IMR-90 (cell line): ENCODE measurements around the gene ZNF836. TPM values are rescaled to one million over a fixed set of nuclear protein-coding genes. Genes with fewer than 3 reads are reported as not detected.
"Not testable (repeated sequence)": the region's sequence is repeated elsewhere in the genome, so short reads cannot be mapped to it uniquely, and the experiment has no call there.

Experiments
- ATAC-seq: fragments of 200-7000 bp; cut with Tn5 transposase; 2 replicates; pipeline ENCODE4 v1.9.1; 2020; ENCODE audit warnings: low read depth, mild to moderate bottlenecking, moderate library complexity
- BruUV-seq: library from RNA; stranded (reverse); fragments of 400-500 nt; replicated peaks from 2 replicates; lab custom pipeline; 2021; lab: Mats Ljungman, UMichigan
- CTCF ChIA-PET: fragments of 300-600 bp; formaldehyde crosslinking; extraction: SDS; loops from one replicate; lab custom pipeline; 2021; ENCODE audit warnings: antibody characterized with exemption; lab: Yijun Ruan, JAX
- POLR2A ChIA-PET: fragments of 300-600 bp; sonication (Branson Sonifier 250); formaldehyde crosslinking; loops from one replicate; lab custom pipeline; 2022; ENCODE audit warnings: antibody characterized with exemption; ENCODE audit not compliant: unreplicated experiment; lab: Charles Lee
- DNase-seq: peaks from one replicate; pipeline ENCODE4 v3.0.0; 2013
- H2AFZ ChIP-seq: replicated peaks from 2 replicates; pipeline ENCODE3; 2013; ENCODE audit warnings: low read length, mild to moderate bottlenecking; ENCODE audit not compliant: poor library complexity
- H2AK5ac ChIP-seq: 2 replicates; pipeline ENCODE4 v1.6.1; 2013; ENCODE audit warnings: low read depth, low read length, inconsistent platforms
- H2AK9ac ChIP-seq: replicated peaks from 2 replicates; pipeline ENCODE3; 2013; ENCODE audit warnings: mild to moderate bottlenecking, low read depth, low read length, moderate library complexity; ENCODE audit not compliant: poor library complexity
- H2BK120ac ChIP-seq: 2 replicates; pipeline ENCODE4 v1.6.1; 2013; ENCODE audit warnings: low read depth, low read length, inconsistent platforms
- H2BK15ac ChIP-seq: 3 replicates; pipeline ENCODE4 v1.6.1; 2013; ENCODE audit warnings: low read depth, low read length, inconsistent platforms
- H2BK20ac ChIP-seq: 2 replicates; pipeline ENCODE4 v1.6.1; 2013; ENCODE audit warnings: low read depth, mild to moderate bottlenecking, inconsistent platforms, low read length, moderate library complexity
- H2BK5ac ChIP-seq: 2 replicates; pipeline ENCODE4 v1.6.1; 2013; ENCODE audit warnings: mild to moderate bottlenecking, low read depth, low read length, inconsistent platforms; ENCODE audit not compliant: poor library complexity, severe bottlenecking
- H3K14ac ChIP-seq: replicated peaks from 2 replicates; pipeline ENCODE4 v1.6.1; 2013; ENCODE audit warnings: low read depth, low read length, inconsistent platforms
- H3K18ac ChIP-seq: 2 replicates; pipeline ENCODE4 v1.6.1; 2013; ENCODE audit warnings: low read depth, low read length, control low read depth
- H3K23ac ChIP-seq: 2 replicates; pipeline ENCODE4 v1.6.1; 2013; ENCODE audit warnings: low read depth, low read length, inconsistent platforms
- H3K27ac ChIP-seq: 2 replicates; pipeline ENCODE4 v1.5.1; 2013; ENCODE audit warnings: mild to moderate bottlenecking, control low read depth, low read length; ENCODE audit not compliant: insufficient read depth
- H3K27me3 ChIP-seq: 2 replicates; pipeline ENCODE4 v1.6.1; 2013; ENCODE audit warnings: low read length; ENCODE audit not compliant: control insufficient read depth, insufficient read depth
- H3K36me3 ChIP-seq: 2 replicates; pipeline ENCODE4 v1.6.1; 2013; ENCODE audit warnings: low read length, mixed read lengths; ENCODE audit not compliant: control insufficient read depth, insufficient read depth
- H3K4ac ChIP-seq: 2 replicates; pipeline ENCODE4 v1.6.1; 2013; ENCODE audit warnings: low read depth, low read length, inconsistent platforms
- H3K4me1 ChIP-seq: 2 replicates; pipeline ENCODE4 v1.6.1; 2013; ENCODE audit warnings: low read length, mixed read lengths; ENCODE audit not compliant: control insufficient read depth, insufficient read depth
- H3K4me2 ChIP-seq: 2 replicates; pipeline ENCODE4 v1.6.1; 2013; ENCODE audit warnings: low read depth, mild to moderate bottlenecking, control low read depth, low read length, moderate library complexity
- H3K4me3 ChIP-seq: 2 replicates; pipeline ENCODE4 v1.5.1; 2013; ENCODE audit warnings: low read depth, mild to moderate bottlenecking, control low read depth, low read length, moderate library complexity; ENCODE audit not compliant: insufficient read depth
- H3K56ac ChIP-seq: 2 replicates; pipeline ENCODE4 v1.6.1; 2013; ENCODE audit warnings: low read length, inconsistent platforms; ENCODE audit not compliant: insufficient read depth; ENCODE audit errors: extremely low read depth
- H3K79me1 ChIP-seq, 2 experiments: 2 replicates each; pipeline ENCODE4 v1.6.1; 2013; ENCODE audit warnings: low read length in 2 of 2, inconsistent platforms in 1 of 2, low read depth in 1 of 2
- H3K9ac ChIP-seq: 2 replicates; pipeline ENCODE4 v1.6.1; 2013; ENCODE audit warnings: low read depth, low read length, control low read depth
- H3K9me1 ChIP-seq: 2 replicates; pipeline ENCODE4 v1.6.1; 2013; ENCODE audit warnings: low read length, inconsistent platforms; ENCODE audit not compliant: insufficient read depth
- H3K9me3 ChIP-seq: 2 replicates; pipeline ENCODE4 v1.6.1; 2013; ENCODE audit warnings: low read length; ENCODE audit not compliant: control insufficient read depth, insufficient read depth
- H4K20me1 ChIP-seq: 2 replicates; pipeline ENCODE4 v1.6.1; 2013; ENCODE audit warnings: low read length, inconsistent platforms; ENCODE audit not compliant: insufficient read depth
- H4K5ac ChIP-seq: 2 replicates; pipeline ENCODE4 v1.6.1; 2013; ENCODE audit warnings: mild to moderate bottlenecking, low read depth, low read length, control low read depth
- H4K8ac ChIP-seq, 2 experiments: 2 replicates each; pipeline ENCODE4 v1.6.1; 2013; ENCODE audit warnings: low read depth in 2 of 2, low read length in 2 of 2, control low read depth in 1 of 2, inconsistent platforms in 1 of 2
- H4K91ac ChIP-seq: 2 replicates; pipeline ENCODE4 v1.6.1; 2013; ENCODE audit warnings: low read depth, low read length, inconsistent platforms; ENCODE audit not compliant: insufficient read depth
- WGBS, 2 experiments: methylation state at CpG; one replicate each; pipeline versions ENCODE4 v1.1.5 to v1.1.7; 2013; ENCODE audit warnings: missing lambda C conversion rate in 2 of 2; ENCODE audit not compliant: insufficient read length in 1 of 2; ENCODE audit errors: extremely low coverage in 2 of 2; 5-methylcytosine and 5-hydroxymethylcytosine counted together
- dilution Hi-C: fragments of 300-500 bp; cut with HindIII; formaldehyde crosslinking; loops from one replicate; pipeline ENCODE4 v1.14.3; 2018; ENCODE audit warnings: low sequenced_read_pairs; ENCODE audit not compliant: unreplicated experiment
- in situ Hi-C: fragments of 300-500 bp; cut with MboI; formaldehyde crosslinking; loops from 3 replicates; pipeline ENCODE4 v1.14.3; 2019; ENCODE audit warnings: low sequenced_read_pairs, inconsistent platforms, mixed read lengths
- intact Hi-C: fragments of 100-400 bp; cut with micrococcal nuclease; formaldehyde crosslinking; loops from 2 replicates; pipeline ENCODE4 v1.10.0; 2022
- polyA plus RNA-seq, 3 experiments: library from polyadenylated mRNA; depleted of rRNA; stranded (reverse); fragments of >200 nt; gene quantifications; 2 replicates each; pipeline ENCODE4 v1.2.3, GENCODE V29; 2012; ENCODE audit warnings: low replicate concordance in 1 of 3
- total RNA-seq: library from RNA; depleted of rRNA; stranded (reverse); fragments of >200 nt; gene quantifications from 2 replicates; pipeline ENCODE4 v1.2.3, GENCODE V29; 2012

ZNF836 gene
- total and polyA plus RNA-seq, 2 of the 4 experiments (the other 2 are of a cell fraction): 1.1 to 4.1 TPM

- H3K23ac ChIP-seq: peak overlapping the region; percentile 84; the same call in 1 of the 2 replicates
- H3K4me2 ChIP-seq, intact Hi-C loops, CTCF ChIA-PET, H3K9me3 ChIP-seq, BruUV-seq, DNase-seq, H2AFZ ChIP-seq, H3K18ac ChIP-seq, H3K9ac ChIP-seq, in situ Hi-C loops, H4K5ac ChIP-seq, H3K4me3 ChIP-seq, H3K27me3 ChIP-seq, H3K56ac ChIP-seq, POLR2A ChIA-PET, dilution Hi-C loops, ATAC-seq: not testable (repeated sequence)
- peak overlapping the region; percentile 85; the same call in 1 of the 2 replicates for H3K4ac ChIP-seq
- peak overlapping the region; percentile 54 for H2BK20ac ChIP-seq
- H3K27ac ChIP-seq: peak overlapping the region; percentile 38
- peak overlapping the region; percentile 83 for H3K14ac ChIP-seq
- peaks cover 61 to 94% of the 10 kb centered on the region in 2 experiments for H3K79me1 ChIP-seq
- H2AK5ac ChIP-seq: peak overlapping the region; percentile 63; the same call in 1 of the 2 replicates
- H3K4me1 ChIP-seq: peaks cover 14% of the 10 kb centered on the region
- H4K8ac ChIP-seq: peak overlapping the region in 1 of 2 experiments; percentile 77; a peak in 1 of 4 replicates
- peak overlapping the region; percentile 28; the same call in 1 of the 2 replicates for H4K91ac ChIP-seq
- H2BK120ac ChIP-seq: peak overlapping the region; percentile 56; the same call in 1 of the 2 replicates
- 78% methylated on average over 7 of the region's 17 CpGs; no CpG with 5 or more reads in 1 of the 2 experiments for WGBS, 2 experiments
- peak overlapping the region; percentile 56 for H2AK9ac ChIP-seq
- H2BK5ac ChIP-seq: peak overlapping the region; percentile 75
- peaks cover 71% of the 10 kb centered on the region for H3K36me3 ChIP-seq
- H2BK15ac ChIP-seq: peak overlapping the region; percentile 41; the same call in 2 of the 3 replicates
- H3K9me1 ChIP-seq: peaks cover 22% of the 10 kb centered on the region
- H4K20me1 ChIP-seq: peaks cover 79% of the 10 kb centered on the region
Observed at GRCh38 chr19:52200755-52201391, 29.5 kb upstream of the ZNF836 start.
